ENCODE results near the gene S100A1. TPM values are rescaled to one million over a fixed set of nuclear protein-coding genes. Genes with fewer than 3 reads are reported as not detected.

The S100A1 gene
- total and polyA plus RNA-seq, 10 of the 15 experiments (the other 5 are each of a cell fraction or from before 2014, with no cell fraction given), result 0.13 to 0.29 TPM; not detected in 8

GRCh38 chr1:153652805-153653500, 24.7 kb downstream of the S100A1 start:
- in situ Hi-C loops (cut with MboI), result no loop called here
- ChIA-PET SMC1A (ENCODE audit: uncharacterized antibody, unreplicated experiment) (interaction anchor here (1.1 to 2.5 kb wide), 4 partner anchors 9 to 80 kb away, joined by 3 to 10 read pairs (median 4); no protein-coding TSS in a partner anchor), POLR2A (interaction anchor here (1.1 kb wide), 1 partner anchor 19 kb away, joined by 3 read pairs; the partner anchor contains the start of gene CHTOP), RAD21 (ENCODE audit: unreplicated experiment) (interaction anchor here (0.6 to 1.1 kb wide), 2 partner anchors 80 to 82 kb away, joined by 3 to 4 read pairs; no protein-coding TSS in a partner anchor), CTCF (interaction anchor here (0.6 to 1.3 kb wide), 5 partner anchors 9 to 333 kb away, joined by 3 to 6 read pairs (median 4); partner anchors contain the start of gene RAB13)
- Histone ChIP-seq H2AFZ (ENCODE audit: control insufficient read depth, low read depth, low read length) (no peak overlapping the region), H3K27me3 (replicated peaks in 1 of 2; ENCODE audit: control insufficient read depth in 2 of 2, insufficient read depth in 2 of 2, low read length in 1 of 2) (no peaks in the 10 kb centered on the region), H3K79me2 (ENCODE audit: control insufficient read depth, insufficient read depth, low read length) (no peaks in the 10 kb centered on the region), H3K4me2 (ENCODE audit: control insufficient read depth, insufficient read depth) (no peak overlapping the region), H3K9ac (ENCODE audit: control insufficient read depth, insufficient read depth, low read length) (no peak overlapping the region), H3K4me1 (ENCODE audit: control insufficient read depth, insufficient read depth, low read length) (no peaks in the 10 kb centered on the region; the same call in 1 of the 2 replicates), H4K20me1 (ENCODE audit: control insufficient read depth, insufficient read depth) (no peaks in the 10 kb centered on the region), H3K4me3 (no peak overlapping the region), H3K27ac (ENCODE audit: control insufficient read depth, insufficient read depth) (no peak overlapping the region), H3K9me3 (replicated peaks; ENCODE audit: control insufficient read depth, insufficient read depth, low read length) (no peaks in the 10 kb centered on the region), H3K36me3 (ENCODE audit: control insufficient read depth in 2 of 2, insufficient read depth in 2 of 2, low read length in 1 of 2) (0 out of 4 replicates have a peak, but pooled peaks cover 0 to 2% of the 10 kb centered on the region in 2 experiments)
- DNase-seq (ENCODE audit: low read depth, low spot score), result no peak
- WGBS (ENCODE audit: insufficient coverage, insufficient replicate concordance, low lambda C conversion rate, missing lambda C conversion rate), result 56% methylated on average over 3 of the region's 3 CpGs
- FAIRE-seq, result no peak
- intact Hi-C loops (cut with micrococcal nuclease; ENCODE audit: unreplicated experiment), result no loop called here
- ATAC-seq, result no peak
- BruUV-seq (replicated peaks), result no TSS peak
- no peak for TF ChIP-seq TAF1 (IDR thresholded peaks at IDR 0.05; ENCODE audit: borderline replicate concordance, low read depth, low read length)
- no peak for TF ChIP-seq POLR2A (IDR thresholded peaks at IDR 0.05; ENCODE audit: low read depth, low read length)
- TF ChIP-seq CUX1 (IDR thresholded peaks at IDR 0.05; ENCODE audit: insufficient replicate concordance, low read depth, low read length), result no peak
- no peak for TF ChIP-seq SMARCA5 (IDR thresholded peaks at IDR 0.05)
- TF ChIP-seq PKNOX1 (IDR thresholded peaks at IDR 0.05), result no peak
- TF ChIP-seq KAT2A (conservative IDR thresholded peaks at IDR 0.05; ENCODE audit: control insufficient read depth, low read depth, low read length), result no peak
- no peak for TF ChIP-seq BCL3 (IDR thresholded peaks at IDR 0.05; ENCODE audit: borderline replicate concordance, insufficient read depth, low read depth, low read length, poor library complexity, severe bottlenecking)
- TF ChIP-seq SIX5 (IDR thresholded peaks at IDR 0.05; ENCODE audit: low read depth, low read length, severe bottlenecking), result no peak
- TF ChIP-seq HDAC2 (IDR thresholded peaks at IDR 0.05), result no peak
- TF ChIP-seq MTA3 (IDR thresholded peaks at IDR 0.05; ENCODE audit: borderline replicate concordance, low read length), result no peak
- no peak for TF ChIP-seq PBX3 (IDR thresholded peaks at IDR 0.05; ENCODE audit: insufficient replicate concordance, low read depth, low read length)
- TF ChIP-seq RAD21 (IDR thresholded peaks at IDR 0.05; ENCODE audit: insufficient read depth, low read depth, low read length), result no peak
- TF ChIP-seq PAX8 (IDR thresholded peaks at IDR 0.05), result no peak
- TF ChIP-seq EGR1 (IDR thresholded peaks at IDR 0.05; ENCODE audit: borderline replicate concordance in 1 of 2, low read depth in 2 of 2, low read length in 2 of 2), result no peak
